SJSA1 (cell line): ENCODE measurements around the gene OR1M1. TPM values are rescaled to one million over a fixed set of nuclear protein-coding genes. Genes with fewer than 3 reads are reported as not detected.
"Not testable (repeated sequence)": the region's sequence is repeated elsewhere in the genome, so short reads cannot be mapped to it uniquely, and the experiment has no call there.

Experiments used
- DNase-seq, 2 experiments: peaks; one replicate each; pipeline ENCODE4 v3.0.0-alpha.2; 2015 to 2020; ENCODE audit warnings: low spot score in 2 of 2, low read depth in 1 of 2
- H3K27ac ChIP-seq: fragments of 250-450 bp; sonication (Bioruptor Pico); 2 replicates; pipeline ENCODE4 v1.5.1; 2020; ENCODE audit warnings: mild to moderate bottlenecking, moderate library complexity
- H3K27me3 ChIP-seq: fragments of 250-450 bp; sonication (Bioruptor Pico); replicated peaks from 2 replicates; pipeline ENCODE4 v1.5.1; 2020; ENCODE audit warnings: mild to moderate bottlenecking, moderate library complexity
- H3K36me3 ChIP-seq: fragments of 250-450 bp; sonication (Bioruptor Pico); 2 replicates; pipeline ENCODE4 v1.5.1; 2020; ENCODE audit warnings: mild to moderate bottlenecking
- H3K4me1 ChIP-seq: fragments of 250-450 bp; sonication (Bioruptor Pico); replicated peaks from 2 replicates; pipeline ENCODE4 v1.6.1; 2021; ENCODE audit warnings: mild to moderate bottlenecking
- H3K4me3 ChIP-seq: fragments of 250-450 bp; sonication (Bioruptor Pico); 2 replicates; pipeline ENCODE4 v1.5.1; 2020; ENCODE audit warnings: mild to moderate bottlenecking
- H3K9me3 ChIP-seq: fragments of 250-450 bp; sonication (Bioruptor Pico); replicated peaks from 2 replicates; pipeline ENCODE4 v1.5.1; 2020; ENCODE audit warnings: mild to moderate bottlenecking
- total RNA-seq: library from RNA; depleted of rRNA; stranded (reverse); fragments of >200 nt; shearing (Covaris generic); gene quantifications from 2 replicates; pipeline ENCODE4 v1.2.3, GENCODE V29; 2014; rRNA removed

The OR1M1 gene
- total RNA-seq: not detected in 2 replicates

DNA sequence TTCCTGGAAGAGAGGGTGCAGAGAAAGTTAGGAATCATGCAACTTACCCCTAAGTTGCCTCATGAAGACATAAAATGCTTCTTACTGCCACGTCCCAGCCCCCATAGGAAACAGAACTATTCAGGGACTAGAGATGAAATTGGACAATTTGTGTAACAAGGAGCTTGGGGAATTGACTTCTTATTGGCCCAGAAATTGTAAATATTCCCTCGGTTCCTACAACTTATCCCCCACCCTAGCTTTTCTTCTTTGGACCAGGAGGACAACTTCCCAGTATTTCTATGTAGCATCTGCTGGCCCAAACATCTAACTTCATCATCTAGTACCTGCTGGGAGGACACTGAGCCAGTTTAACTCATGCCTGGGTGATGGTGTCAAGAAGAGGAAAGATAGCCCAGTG is at the start of gene OR1M1:
Gene OR1M1, plus strand, starts transcription at position 301 of the 400 bp plus-strand sequence. CDS start 6,184 bp downstream, outside the sequence.
- H3K36me3 ChIP-seq: no peaks in the 10 kb centered on the region
- H3K27ac ChIP-seq: no peak within 1 kb of the TSS
- H3K27me3 ChIP-seq: peaks cover 4% of the 10 kb centered on the region; the same call in 1 of the 2 replicates
- H3K4me1 ChIP-seq: no peaks in the 10 kb centered on the region
- no peaks in the 10 kb centered on the region for H3K9me3 ChIP-seq
- no peak within 1 kb of the TSS for H3K4me3 ChIP-seq
- no peak for DNase-seq

GRCh38 chr19:9037400-9038062 is 49.3 kb upstream of the OR1M1 start:
- H3K4me3 ChIP-seq: no peak overlapping the region
- H3K27me3 ChIP-seq: no peaks in the 10 kb centered on the region; the same call in 1 of the 2 replicates
- H3K9me3 ChIP-seq: no peaks in the 10 kb centered on the region
- no peak overlapping the region for H3K27ac ChIP-seq
- no peaks in the 10 kb centered on the region for H3K4me1 ChIP-seq
- no peak for DNase-seq
- no peaks in the 10 kb centered on the region for H3K36me3 ChIP-seq

DNA sequence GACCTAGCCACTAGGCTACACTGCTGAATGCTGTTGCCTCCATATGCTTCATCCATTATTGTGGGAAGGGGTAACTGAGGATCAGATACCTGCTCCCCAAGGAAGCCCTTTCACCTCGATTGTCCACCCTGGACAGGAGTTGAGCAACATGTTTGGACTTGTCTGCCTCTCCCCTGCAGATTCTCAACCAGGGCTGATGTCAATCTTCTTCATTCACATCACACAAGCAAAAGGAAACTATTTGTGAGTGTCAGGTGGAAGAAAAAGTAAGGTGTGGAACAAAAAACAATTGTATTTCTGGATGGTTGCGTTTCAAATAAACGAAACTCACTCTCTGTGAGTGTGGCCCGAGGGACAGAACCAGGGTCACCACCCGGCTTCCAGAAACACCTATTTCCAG is 47.1 kb upstream of the OR1M1 start:
- DNase-seq: no peak
- Histone ChIP-seq H3K27me3 (no peaks in the 10 kb centered on the region; the same call in 1 of the 2 replicates), H3K4me1 (no peaks in the 10 kb centered on the region), H3K27ac (no peak overlapping the region), H3K4me3 (no peak overlapping the region), H3K36me3 (no peaks in the 10 kb centered on the region), H3K9me3 (no peaks in the 10 kb centered on the region)

GRCh38 chr19:9040131-9040530 is 46.7 kb upstream of the OR1M1 start:
- Histone ChIP-seq H3K4me1 (no peaks in the 10 kb centered on the region), H3K27ac (no peak overlapping the region), H3K36me3 (no peaks in the 10 kb centered on the region), H3K9me3 (no peaks in the 10 kb centered on the region), H3K4me3 (no peak overlapping the region), H3K27me3 (no peaks in the 10 kb centered on the region; the same call in 1 of the 2 replicates)
- DNase-seq: no peak

DNA sequence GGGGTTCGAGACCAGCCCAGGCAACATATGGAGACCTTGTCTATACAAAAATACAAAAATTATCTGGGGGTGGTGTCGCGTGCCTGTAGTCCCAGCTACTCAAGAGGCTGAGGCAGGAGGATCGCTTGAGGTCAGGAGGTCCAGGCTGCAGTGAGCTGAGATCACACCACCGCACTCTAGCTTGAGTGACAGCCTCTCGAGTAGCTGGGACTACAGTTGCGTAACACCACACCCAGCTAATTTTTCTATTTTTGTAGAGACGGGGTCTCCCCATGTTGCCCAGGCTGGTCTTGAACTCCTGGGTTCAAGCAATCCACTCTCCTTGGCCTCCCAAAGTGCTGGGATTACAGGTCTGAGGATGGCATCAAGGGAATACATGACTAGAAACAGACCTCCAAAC is 45.8 kb upstream of the OR1M1 start:
- no peaks in the 10 kb centered on the region for H3K9me3 ChIP-seq
- no peaks in the 10 kb centered on the region; the same call in 1 of the 2 replicates for H3K27me3 ChIP-seq
- H3K27ac ChIP-seq: no peak overlapping the region
- H3K4me1 ChIP-seq: no peaks in the 10 kb centered on the region
- H3K36me3 ChIP-seq: no peaks in the 10 kb centered on the region
- DNase-seq: no peak
- no peak overlapping the region for H3K4me3 ChIP-seq

GRCh38 chr19:9043524-9043923 is 43.3 kb upstream of the OR1M1 start:
- Histone ChIP-seq H3K4me3 (no peak overlapping the region), H3K36me3 (no peaks in the 10 kb centered on the region), H3K4me1 (no peaks in the 10 kb centered on the region), H3K27ac (no peak overlapping the region), H3K27me3 (no peaks in the 10 kb centered on the region; the same call in 1 of the 2 replicates), H3K9me3 (no peaks in the 10 kb centered on the region)
- no peak for DNase-seq

- H3K27me3 ChIP-seq: no peaks in the 10 kb centered on the region
- no peaks in the 10 kb centered on the region for H3K4me1 ChIP-seq
Observed at GRCh38 chr19:9044449-9044848, 42.4 kb upstream of the OR1M1 start.

GRCh38 chr19:9046694-9047093 is 40.2 kb upstream of the OR1M1 start:
- Histone ChIP-seq H3K36me3 (no peaks in the 10 kb centered on the region), H3K4me3 (no peak overlapping the region), H3K27me3 (no peaks in the 10 kb centered on the region), H3K9me3 (no peaks in the 10 kb centered on the region), H3K27ac (no peak overlapping the region), H3K4me1 (no peaks in the 10 kb centered on the region)
- no peak for DNase-seq

More at GRCh38 chr19:9044449-9044848, 42.4 kb upstream of the OR1M1 start:
- H3K27ac ChIP-seq: no peak overlapping the region
- H3K4me3 ChIP-seq: no peak overlapping the region
- no peaks in the 10 kb centered on the region for H3K36me3 ChIP-seq
- DNase-seq: no peak
- no peaks in the 10 kb centered on the region for H3K9me3 ChIP-seq

- Histone ChIP-seq H3K9me3 (no peaks in the 10 kb centered on the region), H3K27me3 (no peaks in the 10 kb centered on the region), H3K4me3 (no peak overlapping the region), H3K36me3 (no peaks in the 10 kb centered on the region), H3K4me1 (peaks cover 11% of the 10 kb centered on the region; the same call in 1 of the 2 replicates), H3K27ac (no peak overlapping the region)
- no peak for DNase-seq
Observed at GRCh38 chr19:9052894-9053293, 34.0 kb upstream of the OR1M1 start.

GRCh38 chr19:9053674-9054073 is 33.2 kb upstream of the OR1M1 start:
- H3K9me3 ChIP-seq, H3K27ac ChIP-seq, H3K27me3 ChIP-seq, H3K36me3 ChIP-seq, H3K4me3 ChIP-seq, DNase-seq: not testable (repeated sequence)
- peaks cover 11% of the 10 kb centered on the region; the same call in 1 of the 2 replicates for H3K4me1 ChIP-seq

DNA sequence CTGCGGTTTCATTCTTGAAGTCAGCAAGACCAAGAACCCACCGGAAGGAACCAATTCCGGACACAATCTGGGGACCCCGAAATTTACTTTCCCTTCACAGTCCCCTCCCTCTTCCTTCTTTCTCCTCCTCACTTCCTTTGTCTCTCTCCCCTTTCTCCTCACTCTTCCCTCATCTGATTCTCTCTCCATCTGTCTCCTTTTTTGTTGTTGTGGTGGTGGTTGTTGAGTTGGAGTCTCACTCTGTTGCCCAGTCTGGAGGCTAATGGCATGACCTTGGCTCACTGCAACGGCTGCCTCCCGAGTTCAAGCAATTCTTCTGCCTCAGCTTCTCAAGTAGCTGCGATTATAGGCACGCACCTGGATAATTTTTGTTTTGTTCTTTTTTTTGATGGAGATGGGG is 32.7 kb upstream of the OR1M1 start:
- Histone ChIP-seq H3K36me3 (no peaks in the 10 kb centered on the region), H3K27ac (no peak overlapping the region), H3K9me3 (no peaks in the 10 kb centered on the region; the same call in 1 of the 2 replicates), H3K4me3 (no peak overlapping the region), H3K27me3 (no peaks in the 10 kb centered on the region), H3K4me1 (peaks cover 11% of the 10 kb centered on the region; the same call in 1 of the 2 replicates)
- no peak for DNase-seq

GRCh38 chr19:9054765-9055164 is 32.1 kb upstream of the OR1M1 start:
- H3K9me3 ChIP-seq: no peaks in the 10 kb centered on the region; the same call in 1 of the 2 replicates
- no peaks in the 10 kb centered on the region for H3K36me3 ChIP-seq
- H3K27me3 ChIP-seq: no peaks in the 10 kb centered on the region
- DNase-seq: no peak
- H3K4me3 ChIP-seq: no peak overlapping the region
- H3K27ac ChIP-seq: 0 out of 2 replicates have a peak overlapping the region, but pooled peaks have one; percentile 32
- peaks cover 11% of the 10 kb centered on the region; the same call in 1 of the 2 replicates for H3K4me1 ChIP-seq

GRCh38 chr19:9056131-9056530 is 30.7 kb upstream of the OR1M1 start:
- DNase-seq, H3K9me3 ChIP-seq, H3K4me3 ChIP-seq, H3K27me3 ChIP-seq, H3K36me3 ChIP-seq, H3K27ac ChIP-seq: not testable (repeated sequence)
- peaks cover 11% of the 10 kb centered on the region; the same call in 1 of the 2 replicates for H3K4me1 ChIP-seq

DNA sequence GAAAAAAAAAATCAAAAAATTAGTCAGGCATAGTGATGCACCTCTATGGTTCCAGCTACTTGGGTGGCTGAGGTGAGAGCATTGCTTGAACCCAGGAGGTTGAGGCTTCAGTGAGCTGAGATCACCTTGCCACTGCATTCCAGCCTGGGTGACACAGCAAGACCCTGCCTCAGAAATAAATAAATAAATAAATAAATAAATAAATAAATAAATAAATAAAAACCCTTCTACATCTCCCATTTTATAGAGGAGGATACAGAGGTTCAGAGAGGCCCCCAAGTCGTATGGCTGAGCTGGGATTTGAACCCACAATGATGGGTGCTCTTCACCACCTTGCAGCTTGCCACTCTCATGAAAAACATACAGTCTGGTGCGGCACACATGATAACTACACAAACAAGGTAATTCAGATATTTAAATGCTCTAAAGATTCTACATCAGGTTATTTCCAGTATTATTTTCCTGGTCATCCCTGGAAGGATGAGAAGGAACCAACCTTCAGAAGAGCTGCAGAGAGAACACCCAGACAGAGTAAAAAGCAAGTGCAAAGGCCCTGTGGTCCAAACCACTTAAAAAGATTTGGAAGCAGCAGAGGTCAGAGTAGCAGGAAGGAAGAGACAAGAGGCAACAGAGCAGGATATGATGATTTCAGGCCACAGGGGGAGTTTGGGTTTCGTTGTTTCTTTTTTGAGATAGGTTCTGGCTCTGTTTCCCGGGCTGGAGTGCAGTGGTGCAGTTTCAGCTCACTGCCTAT is 29.2 kb upstream of the OR1M1 start:
- no peak overlapping the region for H3K27ac ChIP-seq
- H3K27me3 ChIP-seq: no peaks in the 10 kb centered on the region
- H3K36me3 ChIP-seq: no peaks in the 10 kb centered on the region
- H3K4me1 ChIP-seq: peaks cover 11% of the 10 kb centered on the region; the same call in 1 of the 2 replicates
- no peaks in the 10 kb centered on the region; the same call in 1 of the 2 replicates for H3K9me3 ChIP-seq
- DNase-seq: no peak
- H3K4me3 ChIP-seq: no peak overlapping the region
